NCI-H1694 (cell line): ENCODE data around the gene STK26.
"Not testable (repeated sequence)": the region's sequence is repeated elsewhere in the genome, so short reads cannot be mapped to it uniquely, and the experiment has no call there.

Source experiments
- DNase-seq: peaks from one replicate; lab custom pipeline; 2025; lab: John Stamatoyannopoulos, UW

STK26 gene

GRCh38 chrX:132022967-132023895, at the start of gene STK26:
TSS of gene STK26 (plus strand) at chrX:132023302. CDS start at chrX:132023618, 316 bp downstream.
- peak; percentile 70 for DNase-seq

- no peak for DNase-seq
Measured at GRCh38 chrX:131975851-131976250, 47.3 kb upstream of the STK26 start.

DNA sequence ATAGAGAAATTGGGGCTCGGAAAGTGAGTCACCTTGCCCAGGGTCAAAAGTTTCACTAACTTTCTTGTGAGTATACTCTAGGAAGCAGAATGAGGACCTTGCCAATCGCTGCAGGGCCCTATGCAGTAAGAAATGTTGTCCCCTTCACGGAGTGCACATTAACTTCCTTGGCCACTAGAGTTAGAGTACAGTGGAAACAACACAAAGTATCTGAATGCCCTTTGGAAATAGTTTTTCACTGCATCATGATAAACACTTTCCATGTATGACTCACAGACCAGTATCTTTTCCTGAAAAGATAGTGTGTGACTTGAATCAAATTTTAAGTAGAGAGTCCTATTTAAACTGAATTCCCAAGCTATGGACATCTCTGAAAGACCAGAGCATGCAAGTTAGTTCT, 45.5 kb upstream of the STK26 start:
- no peak for DNase-seq

- DNase-seq = no peak
Measured at GRCh38 chrX:131979116-131979515, 44.0 kb upstream of the STK26 start.

GRCh38 chrX:131985526-131986049, 37.5 kb upstream of the STK26 start:
- DNase-seq = no peak

GRCh38 chrX:131987252-131987651, 35.9 kb upstream of the STK26 start:
- DNase-seq = no peak

- DNase-seq = no peak
Measured at GRCh38 chrX:131988236-131988635, 34.9 kb upstream of the STK26 start.

DNA sequence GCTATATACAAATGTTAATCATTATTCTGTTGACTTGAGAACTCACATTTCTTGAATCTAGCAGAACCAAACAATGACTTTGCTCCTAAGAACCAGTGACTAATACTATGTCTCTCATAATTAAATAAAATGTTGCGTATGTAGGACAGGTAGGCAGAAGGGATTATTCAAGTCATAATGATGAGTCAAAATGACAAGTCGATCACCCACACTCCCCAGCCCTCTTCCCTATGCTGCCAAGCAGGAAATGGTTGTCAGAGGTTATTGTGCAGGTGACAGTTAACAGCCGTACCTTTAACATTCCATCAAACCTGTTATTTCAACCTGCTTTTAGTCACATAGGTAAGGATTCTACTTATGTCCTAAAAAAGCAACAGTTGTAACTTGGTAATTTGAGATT, 22.0 kb upstream of the STK26 start:
- DNase-seq = no peak

- DNase-seq = no peak
Measured at GRCh38 chrX:132004728-132005127, 18.4 kb upstream of the STK26 start.

DNA sequence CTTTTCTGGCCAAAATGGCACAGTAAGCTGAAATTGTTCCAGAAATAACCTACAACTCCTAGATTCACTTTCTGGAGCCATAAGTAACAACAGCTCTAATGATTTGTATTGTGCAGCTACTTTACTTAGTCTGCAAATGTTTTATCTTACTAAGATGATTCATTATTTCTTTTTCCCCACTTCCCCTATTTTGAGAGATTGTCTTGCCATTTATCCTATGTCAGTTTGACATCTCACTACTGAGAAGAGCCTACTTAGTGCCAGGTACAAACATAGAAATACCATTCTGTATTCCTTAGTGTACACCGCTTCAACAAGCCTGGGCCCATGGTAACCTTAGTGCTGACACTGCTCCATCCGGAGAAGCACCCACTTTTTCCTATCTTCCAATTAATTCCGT, 13.8 kb upstream of the STK26 start:
- no peak for DNase-seq

- not testable (repeated sequence) for DNase-seq
Measured at GRCh38 chrX:132010213-132010612, 12.9 kb upstream of the STK26 start.

DNA sequence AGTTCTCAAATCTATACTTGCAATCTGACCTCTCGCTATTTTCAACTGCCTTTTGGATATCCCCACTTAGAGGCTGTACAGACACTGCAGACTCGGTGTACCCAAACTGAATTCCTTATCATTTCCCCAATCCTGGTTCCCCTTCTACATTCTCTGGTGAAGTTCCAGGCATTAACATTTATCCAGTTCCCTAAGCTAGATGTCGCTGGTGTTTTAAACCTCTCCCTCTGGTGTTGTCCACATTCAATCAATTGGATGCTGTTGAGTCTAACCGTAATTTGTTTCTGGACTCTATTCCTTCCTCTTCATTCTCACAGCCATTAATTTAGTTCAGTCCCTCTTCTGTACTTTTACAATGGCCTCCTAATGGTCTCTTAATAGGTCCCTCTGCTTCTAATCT, 7.2 kb upstream of the STK26 start:
- no peak for DNase-seq

GRCh38 chrX:132016628-132017430, 6.3 kb upstream of the STK26 start:
- DNase-seq = no peak

DNA sequence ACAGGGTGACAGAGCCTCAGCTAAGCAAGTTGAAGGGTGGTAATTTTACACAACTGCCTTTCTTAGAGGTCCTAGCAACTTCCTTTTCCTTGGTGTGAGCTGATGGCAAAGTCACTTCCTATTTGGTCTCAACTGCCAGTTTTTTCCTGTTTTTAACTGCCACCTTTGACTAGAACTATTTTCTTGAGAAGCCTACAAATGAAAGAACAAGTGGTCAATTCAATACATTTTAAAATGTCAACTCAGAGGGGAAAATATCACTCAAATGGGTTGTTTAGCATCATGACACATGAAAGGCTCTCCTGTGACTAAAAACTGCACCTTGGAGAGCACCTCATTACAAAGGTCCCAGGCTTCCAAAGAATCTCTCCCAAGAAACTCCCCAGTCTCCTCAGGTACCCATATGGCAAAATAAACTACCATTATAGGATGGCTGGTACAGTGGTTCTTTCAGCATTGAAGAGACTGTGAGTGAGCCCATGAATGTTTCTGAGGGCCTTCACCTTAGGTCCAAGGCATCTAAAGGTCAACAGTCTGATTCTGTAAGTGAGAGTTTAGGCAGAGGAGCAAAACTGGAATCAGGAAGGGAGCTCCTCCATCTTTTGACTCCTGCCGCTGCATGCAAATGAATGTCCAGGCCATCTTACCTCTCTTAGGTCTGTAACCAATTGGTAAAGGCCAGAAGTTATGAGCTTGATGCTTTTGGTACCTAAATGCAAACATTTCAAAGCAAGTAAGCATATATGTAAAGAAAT, 5.5 kb upstream of the STK26 start:
- no peak for DNase-seq

DNA sequence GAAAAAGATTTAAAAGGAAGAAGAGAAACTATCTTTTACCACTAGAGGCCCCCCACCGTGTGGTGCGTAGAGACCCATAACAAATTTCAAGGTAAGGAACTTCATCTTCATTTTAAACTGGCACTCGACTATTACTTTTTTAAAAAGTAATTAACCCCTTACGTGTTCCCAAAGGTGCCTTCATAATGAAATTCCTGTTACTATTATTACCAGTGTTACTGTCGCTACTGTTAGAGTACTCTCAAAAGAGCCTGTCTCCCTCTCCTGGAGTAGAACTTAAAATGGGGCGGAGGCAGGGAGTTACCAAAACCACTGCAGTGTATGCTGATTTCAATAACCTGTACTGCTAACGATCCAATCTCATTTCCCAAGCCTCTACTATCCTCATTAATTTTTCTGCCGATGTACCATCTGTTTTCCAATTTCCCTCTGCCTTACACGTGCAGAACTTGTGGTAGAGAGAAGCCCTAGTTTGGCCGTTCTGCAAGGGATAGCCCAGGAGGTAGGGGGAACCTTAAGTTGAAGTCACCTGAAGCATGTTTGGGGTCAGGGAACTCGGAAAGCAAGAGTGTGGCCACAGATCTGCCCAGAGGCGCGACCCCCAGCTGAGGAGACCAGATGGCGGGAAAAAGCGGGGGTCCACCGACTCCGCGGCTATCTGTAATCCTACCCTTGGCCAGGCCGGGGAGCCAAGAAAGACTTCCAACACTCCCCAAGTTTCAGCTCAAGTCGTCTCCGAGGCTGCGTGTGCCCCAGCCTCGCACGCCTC, 720 bp upstream of the STK26 start:
- peak; percentile 23 for DNase-seq

DNA sequence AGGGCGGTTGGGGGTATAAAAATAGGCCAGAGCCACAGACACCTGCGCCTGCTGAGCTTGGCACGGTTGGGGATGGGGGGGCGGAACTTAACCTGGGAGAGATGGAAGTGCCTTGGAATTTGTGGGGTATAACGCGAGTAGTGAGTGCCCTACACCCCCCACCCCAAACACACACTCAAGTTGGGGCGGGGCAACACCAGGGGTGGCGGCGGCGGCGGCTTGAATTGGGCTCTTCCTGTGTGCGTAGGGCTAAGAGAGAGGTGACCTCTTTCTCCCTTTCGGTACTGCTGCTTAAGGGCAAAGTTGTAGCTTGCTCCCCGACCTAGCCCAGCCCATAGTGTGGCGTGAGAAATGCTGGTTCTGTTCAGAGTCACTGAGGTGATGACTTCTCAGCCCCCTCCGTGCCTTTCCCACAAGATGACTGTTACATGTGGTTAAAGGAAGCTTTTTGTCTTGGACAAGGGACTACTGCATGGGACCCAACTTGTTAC, 839 bp downstream of the STK26 start:
- DNase-seq = no peak

- DNase-seq = no peak
Measured at GRCh38 chrX:132025041-132025440, 1.9 kb downstream of the STK26 start.

- DNase-seq = no peak
Measured at GRCh38 chrX:132030264-132030663, 7.2 kb downstream of the STK26 start.

GRCh38 chrX:132031867-132032266, 8.8 kb downstream of the STK26 start:
- no peak for DNase-seq

DNA sequence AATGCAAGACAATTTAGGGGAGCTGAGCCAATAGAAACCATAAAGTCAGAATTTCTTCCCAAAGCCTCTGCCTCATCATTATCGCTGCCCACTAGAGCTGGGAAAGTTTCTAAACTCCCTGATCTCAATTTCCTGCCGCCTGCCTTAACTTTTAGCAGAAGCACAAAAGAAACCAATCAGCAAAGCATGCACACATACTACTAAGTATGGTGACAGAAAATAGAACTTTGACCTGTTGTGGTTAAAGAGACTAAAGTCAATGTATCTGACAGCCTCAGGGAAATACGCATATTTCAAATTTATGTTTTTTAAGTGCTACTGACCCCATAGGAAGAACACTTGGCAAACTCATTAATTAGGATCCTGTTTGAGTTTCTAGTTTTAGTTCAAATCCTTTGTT, 10.1 kb downstream of the STK26 start:
- DNase-seq = no peak

GRCh38 chrX:132034648-132035047, 11.5 kb downstream of the STK26 start:
- DNase-seq = no peak
